Astrocyte of the cerebellum (primary cell): ENCODE data around the gene JAZF1.
"Not testable (repeated sequence)": the region's sequence is repeated elsewhere in the genome, so short reads cannot be mapped to it uniquely, and the experiment has no call there.

ENCODE experiments used
- DNase-seq: peaks from one replicate; pipeline ENCODE4 v3.0.0-alpha.2; 2011; ENCODE audit warnings: low read depth
- H3K4me3 ChIP-seq: 2 replicates; pipeline ENCODE4 v1.5.1; 2011; ENCODE audit warnings: mild to moderate bottlenecking, low read depth, low read length, moderate library complexity
- CTCF ChIP-seq: IDR thresholded peaks from 2 replicates; pipeline ENCODE4 v1.5.1; 2012; ENCODE audit warnings: low read length, low read depth, moderate library complexity, mild to moderate bottlenecking; ENCODE audit errors: missing control alignments
- in situ Hi-C: cut with HindIII; loops from 2 replicates; pipeline ENCODE4 v1.10.0; 2017; ENCODE audit warnings: low sequenced_read_pairs

JAZF1 gene

GRCh38 chr7:27866828-27867672 is 313.5 kb downstream of the JAZF1 start:
- H3K4me3 ChIP-seq = no peak overlapping the region
- in situ Hi-C loops = no loop called here
- no peak for TF ChIP-seq CTCF

GRCh38 chr7:27866256-27866655 is 314.3 kb downstream of the JAZF1 start:
- DNase-seq = no peak
- in situ Hi-C loops = no loop called here
- H3K4me3 ChIP-seq = no peak overlapping the region
- no peak for TF ChIP-seq CTCF

More at GRCh38 chr7:27866828-27867672, 313.5 kb downstream of the JAZF1 start:
- DNase-seq = no peak

GRCh38 chr7:27863880-27864279 is 316.7 kb downstream of the JAZF1 start:
- peak; percentile 28 for DNase-seq
- H3K4me3 ChIP-seq = no peak overlapping the region
- in situ Hi-C loops = no loop called here
- no peak for TF ChIP-seq CTCF

- DNase-seq = no peak
- no peak for TF ChIP-seq CTCF
- in situ Hi-C loops = no loop called here
- no peak overlapping the region for H3K4me3 ChIP-seq
These were observed 318.8 kb downstream of the JAZF1 start for GRCh38 chr7:27861747-27862146.

- DNase-seq = no peak
- H3K4me3 ChIP-seq = no peak overlapping the region
- no peak for TF ChIP-seq CTCF
- in situ Hi-C loops = no loop called here
These were observed 319.8 kb downstream of the JAZF1 start for GRCh38 chr7:27860800-27861199.

- H3K4me3 ChIP-seq, in situ Hi-C loops, DNase-seq: not testable (repeated sequence)
These were observed 323.7 kb downstream of the JAZF1 start for GRCh38 chr7:27856703-27857485.

GRCh38 chr7:27850531-27850930 is 330.1 kb downstream of the JAZF1 start:
- DNase-seq = no peak
- in situ Hi-C loops = no loop called here
- no peak overlapping the region for H3K4me3 ChIP-seq
- TF ChIP-seq CTCF = no peak
